Osteocyte (in vitro differentiated cells): ENCODE data around the gene ADI1. TPM values are rescaled to one million over a fixed set of nuclear protein-coding genes. Genes with fewer than 3 reads are reported as not detected.

Experiments
- DNase-seq: peaks from one replicate; pipeline ENCODE4 v3.0.0; 2021; ENCODE audit warnings: mixed read lengths; ENCODE audit not compliant: unreplicated experiment; ENCODE audit errors: extremely low spot score
- H3K27ac Mint-ChIP-seq: one replicate; pipeline ENCODE4 v1.8.0; 2021; ENCODE audit warnings: mild to moderate bottlenecking, mixed read lengths; ENCODE audit not compliant: unreplicated experiment
- H3K27me3 Mint-ChIP-seq: one replicate; pipeline ENCODE4 v1.8.0; 2021; ENCODE audit warnings: mixed read lengths; ENCODE audit not compliant: unreplicated experiment
- H3K36me3 Mint-ChIP-seq: one replicate; pipeline ENCODE4 v1.8.0; 2021; ENCODE audit warnings: mixed read lengths; ENCODE audit not compliant: unreplicated experiment
- H3K4me1 Mint-ChIP-seq: one replicate; pipeline ENCODE4 v1.8.0; 2021; ENCODE audit warnings: mixed read lengths; ENCODE audit not compliant: unreplicated experiment
- H3K4me3 Mint-ChIP-seq: one replicate; pipeline ENCODE4 v1.8.0; 2021; ENCODE audit warnings: mild to moderate bottlenecking, moderate library complexity, mixed read lengths; ENCODE audit not compliant: unreplicated experiment
- H3K9me3 Mint-ChIP-seq: one replicate; pipeline ENCODE4 v1.8.0; 2021; ENCODE audit warnings: mixed read lengths; ENCODE audit not compliant: unreplicated experiment
- CTCF ChIP-seq: fragments of 200-600 bp; sonication (generic); IDR thresholded peaks from 2 replicates; pipeline ENCODE4 v1.5.0; 2021; ENCODE audit warnings: antibody characterized with exemption, mild to moderate bottlenecking, moderate library complexity
- total RNA-seq: library from RNA; stranded (reverse); gene quantifications from 2 replicates; pipeline ENCODE4 v1.2.1, GENCODE V29; 2021

The ADI1 gene
- total RNA-seq, 1 donor from 2014 or later = 54.0 TPM

- Mint-ChIP-seq H3K27ac (no peak overlapping the region), H3K27me3 (no peaks in the 10 kb centered on the region), H3K4me1 (peaks cover 1% of the 10 kb centered on the region), H3K36me3 (peaks cover 20% of the 10 kb centered on the region), H3K9me3 (no peaks in the 10 kb centered on the region), H3K4me3 (no peak overlapping the region)
- no peak for TF ChIP-seq CTCF
- no peak for DNase-seq
Measured at GRCh38 chr2:3481011-3481400, 38.3 kb downstream of the ADI1 start.

- H3K9me3 Mint-ChIP-seq = no peaks in the 10 kb centered on the region
- peaks cover 1% of the 10 kb centered on the region for H3K4me1 Mint-ChIP-seq
- H3K36me3 Mint-ChIP-seq = peaks cover 18% of the 10 kb centered on the region
- no peak overlapping the region for H3K4me3 Mint-ChIP-seq
- no peaks in the 10 kb centered on the region for H3K27me3 Mint-ChIP-seq
- H3K27ac Mint-ChIP-seq = no peak overlapping the region
- TF ChIP-seq CTCF = no peak
- DNase-seq = no peak
Measured at GRCh38 chr2:3480352-3481010, 38.9 kb downstream of the ADI1 start.

DNA sequence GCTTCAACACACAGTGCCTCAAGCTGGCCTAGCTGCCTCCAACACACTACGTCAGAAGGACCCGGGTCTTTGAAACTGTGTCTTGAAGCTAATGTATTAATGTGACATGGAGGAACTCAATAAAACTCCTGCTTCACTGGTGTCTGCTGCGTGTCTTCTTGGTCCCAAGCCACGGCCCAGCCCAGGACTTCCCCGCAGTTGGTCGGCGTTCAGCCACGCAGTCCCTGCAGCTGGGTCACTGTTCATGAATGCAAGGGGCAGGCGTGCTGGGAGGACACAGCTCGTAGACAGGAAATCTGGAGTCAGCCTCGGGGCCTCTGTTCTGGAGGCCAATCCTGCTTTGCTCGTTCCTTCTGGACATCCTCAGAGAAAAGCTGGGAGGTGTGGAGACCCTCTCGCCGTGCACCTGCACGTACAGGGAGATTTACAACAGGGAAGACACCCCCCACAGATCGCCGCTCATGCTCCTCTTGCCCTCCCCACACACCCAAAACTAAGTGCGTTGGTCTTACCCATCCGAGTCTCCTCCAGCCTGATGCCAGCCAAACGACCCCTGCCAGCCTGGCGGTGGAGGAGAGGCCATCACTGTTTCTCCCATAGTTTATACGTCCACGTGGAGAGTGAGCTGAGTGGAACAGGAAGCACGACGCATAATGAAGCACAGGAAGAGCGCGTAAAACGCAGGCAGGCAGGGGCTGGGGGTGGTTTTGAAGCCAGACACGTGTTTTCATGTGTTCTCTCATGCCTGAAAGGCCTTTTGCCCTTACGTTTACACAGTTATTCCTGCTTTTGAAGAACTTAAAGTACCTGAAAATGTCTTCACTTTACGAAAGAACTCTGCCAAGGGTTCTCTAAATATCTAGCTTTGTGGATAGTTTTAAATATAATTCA lies 39.7 kb downstream of the ADI1 start:
- peaks cover 1% of the 10 kb centered on the region for H3K4me1 Mint-ChIP-seq
- no peak overlapping the region for H3K27ac Mint-ChIP-seq
- no peak overlapping the region for H3K4me3 Mint-ChIP-seq
- H3K27me3 Mint-ChIP-seq = no peaks in the 10 kb centered on the region
- no peaks in the 10 kb centered on the region for H3K9me3 Mint-ChIP-seq
- TF ChIP-seq CTCF = no peak
- peaks cover 14% of the 10 kb centered on the region for H3K36me3 Mint-ChIP-seq
- no peak for DNase-seq

DNA sequence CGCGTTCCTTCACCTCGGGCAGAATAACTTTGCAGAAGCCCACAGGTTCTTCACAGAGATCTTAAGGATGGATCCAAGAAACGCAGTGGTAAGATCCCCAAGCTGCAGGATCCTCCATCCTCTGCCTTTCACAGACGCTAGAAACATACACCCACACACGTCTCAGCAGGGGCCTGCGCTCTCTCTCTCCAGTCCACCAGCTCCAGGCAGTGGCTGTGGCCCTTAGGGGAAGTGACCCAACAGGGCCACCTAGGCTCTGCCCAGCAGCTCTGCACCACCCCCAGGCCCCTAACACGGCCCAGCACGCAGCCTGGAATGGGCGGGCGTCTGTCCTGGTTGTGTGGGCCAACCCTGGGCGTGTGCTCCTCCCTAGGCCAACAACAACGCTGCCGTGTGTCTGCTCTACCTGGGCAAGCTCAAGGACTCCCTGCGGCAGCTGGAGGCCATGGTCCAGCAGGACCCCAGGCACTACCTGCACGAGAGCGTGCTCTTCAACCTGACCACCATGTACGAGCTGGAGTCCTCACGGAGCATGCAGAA lies 40.4 kb downstream of the ADI1 start:
- H3K9me3 Mint-ChIP-seq = no peaks in the 10 kb centered on the region
- no peak overlapping the region for H3K4me3 Mint-ChIP-seq
- no peak for TF ChIP-seq CTCF
- no peak for DNase-seq
- H3K4me1 Mint-ChIP-seq = peaks cover 1% of the 10 kb centered on the region
- peaks cover 16% of the 10 kb centered on the region for H3K36me3 Mint-ChIP-seq
- H3K27me3 Mint-ChIP-seq = no peaks in the 10 kb centered on the region
- no peak overlapping the region for H3K27ac Mint-ChIP-seq

GRCh38 chr2:3476985-3477327 lies 42.4 kb downstream of the ADI1 start:
- no peaks in the 10 kb centered on the region for H3K27me3 Mint-ChIP-seq
- no peak for TF ChIP-seq CTCF
- H3K4me3 Mint-ChIP-seq = no peak overlapping the region
- H3K4me1 Mint-ChIP-seq = peaks cover 1% of the 10 kb centered on the region
- no peaks in the 10 kb centered on the region for H3K9me3 Mint-ChIP-seq
- H3K27ac Mint-ChIP-seq = no peak overlapping the region
- peaks cover 25% of the 10 kb centered on the region for H3K36me3 Mint-ChIP-seq
- DNase-seq = no peak
